ENCODE results near the gene SUSD1.

GRCh38 chr9:112112519-112112918, 62.6 kb downstream of the SUSD1 start:
- no peak for TF ChIP-seq CTCF (IDR thresholded peaks at IDR 0.05; ENCODE audit: poor library complexity, severe bottlenecking)
- TF ChIP-seq POLR2AphosphoS5 (IDR thresholded peaks at IDR 0.05), result no peak
- TF ChIP-seq REST (IDR thresholded peaks at IDR 0.05; ENCODE audit: borderline replicate concordance), result no peak

All from neural cell (in vitro differentiated cells).